GM13976 (cell line): ENCODE data around the gene SPATA2L.

Experiments used
- DNase-seq: peaks from one replicate; pipeline ENCODE4 v3.0.0; 2012; ENCODE audit warnings: low spot score
- in situ Hi-C: fragments of 300-500 bp; cut with MboI; formaldehyde crosslinking; loops from one replicate; pipeline ENCODE4 v1.12.0; 2022; ENCODE audit warnings: low sequenced_read_pairs, mixed read lengths, inconsistent platforms; ENCODE audit not compliant: unreplicated experiment
- TF ChIP-seq, protein P1 (sequence below): IDR thresholded peaks from 2 replicates; pipeline ENCODE4 v1.5.1; 2012; ENCODE audit warnings: borderline replicate concordance, mild to moderate bottlenecking; ENCODE audit not compliant: insufficient read depth; ENCODE audit errors: extremely low read depth, missing control alignments, control extremely low read depth

Gene SPATA2L

GRCh38 chr16:89721546-89722391, 20.3 kb upstream of the SPATA2L start:
- TF ChIP-seq, protein P1, sequence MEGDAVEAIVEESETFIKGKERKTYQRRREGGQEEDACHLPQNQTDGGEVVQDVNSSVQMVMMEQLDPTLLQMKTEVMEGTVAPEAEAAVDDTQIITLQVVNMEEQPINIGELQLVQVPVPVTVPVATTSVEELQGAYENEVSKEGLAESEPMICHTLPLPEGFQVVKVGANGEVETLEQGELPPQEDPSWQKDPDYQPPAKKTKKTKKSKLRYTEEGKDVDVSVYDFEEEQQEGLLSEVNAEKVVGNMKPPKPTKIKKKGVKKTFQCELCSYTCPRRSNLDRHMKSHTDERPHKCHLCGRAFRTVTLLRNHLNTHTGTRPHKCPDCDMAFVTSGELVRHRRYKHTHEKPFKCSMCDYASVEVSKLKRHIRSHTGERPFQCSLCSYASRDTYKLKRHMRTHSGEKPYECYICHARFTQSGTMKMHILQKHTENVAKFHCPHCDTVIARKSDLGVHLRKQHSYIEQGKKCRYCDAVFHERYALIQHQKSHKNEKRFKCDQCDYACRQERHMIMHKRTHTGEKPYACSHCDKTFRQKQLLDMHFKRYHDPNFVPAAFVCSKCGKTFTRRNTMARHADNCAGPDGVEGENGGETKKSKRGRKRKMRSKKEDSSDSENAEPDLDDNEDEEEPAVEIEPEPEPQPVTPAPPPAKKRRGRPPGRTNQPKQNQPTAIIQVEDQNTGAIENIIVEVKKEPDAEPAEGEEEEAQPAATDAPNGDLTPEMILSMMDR, result no peak
- in situ Hi-C loops, result no loop called here
- peak; percentile 63 for DNase-seq

GRCh38 chr16:89720813-89721545, 19.5 kb upstream of the SPATA2L start, which contains the start of the genes VPS9D1 and ZNF276:
VPS9D1 (minus strand) TSS chr16:89720898; CDS start chr16:89720861, 37 bp downstream.
ZNF276 (plus strand) TSS chr16:89721537; CDS start chr16:89721641, 104 bp downstream.
- TF ChIP-seq, protein P1, result no peak
- in situ Hi-C loops, result no loop called here
- peak; percentile 86 for DNase-seq

DNA sequence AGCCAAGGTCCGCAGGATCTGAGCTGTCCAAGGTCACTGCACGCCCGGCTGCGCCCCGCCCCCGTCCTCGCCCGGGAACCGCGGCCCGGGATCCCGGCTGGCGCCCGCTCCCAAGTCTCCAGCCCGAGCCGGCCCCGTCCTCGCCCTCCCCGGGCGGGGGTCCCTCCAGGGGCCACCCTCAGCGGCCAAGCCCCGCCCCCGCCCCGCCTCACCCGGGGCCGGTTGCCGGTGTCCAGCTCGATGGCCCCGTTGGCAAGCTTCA, 19.0 kb upstream of the SPATA2L start:
- in situ Hi-C loops, result no loop called here
- DNase-seq, result no peak
- TF ChIP-seq, protein P1, result no peak

- TF ChIP-seq, protein P1, result no peak
- DNase-seq, result no peak
- in situ Hi-C loops, result no loop called here
Measured at GRCh38 chr16:89717688-89718505, 16.4 kb upstream of the SPATA2L start.

GRCh38 chr16:89716916-89717687, 15.6 kb upstream of the SPATA2L start:
- in situ Hi-C loops, result no loop called here
- no peak for DNase-seq
- TF ChIP-seq, protein P1, result no peak

DNA sequence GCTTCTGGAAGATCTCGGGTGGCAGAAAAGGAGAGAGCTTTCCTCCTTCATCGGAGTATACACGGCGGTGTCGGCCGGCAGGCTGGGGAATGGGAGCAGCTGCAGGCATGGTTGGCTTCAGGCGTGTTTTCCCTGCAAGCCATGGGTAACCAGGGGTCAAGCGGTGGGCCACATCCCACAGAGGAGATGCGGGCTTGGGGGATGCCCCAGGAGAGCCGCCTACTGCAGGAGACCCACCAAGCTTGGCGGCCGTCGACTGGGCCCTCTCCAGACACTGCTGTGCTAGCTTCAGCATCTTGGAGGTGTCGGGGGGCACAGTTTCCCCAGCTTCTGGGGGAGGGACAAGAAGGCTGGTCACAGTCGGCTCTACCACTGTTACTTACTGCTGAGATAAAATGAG, 15.0 kb upstream of the SPATA2L start:
- in situ Hi-C loops, result no loop called here
- TF ChIP-seq, protein P1, result no peak
- DNase-seq, result no peak
